Measurements from ENCODE around the gene OR8G1. TPM values are rescaled to one million over a fixed set of nuclear protein-coding genes. Genes with fewer than 3 reads are reported as not detected.

OR8G1 gene
- total and polyA plus RNA-seq, 8 donors = not detected

GRCh38 chr11:124200671-124201070 lies 40.2 kb upstream of the OR8G1 start:
- WGBS, 5 donors = 92 to 96% (median 95%) methylated on average over 15 to 16 of the region's 16 CpGs
- Histone ChIP-seq H3K4me1 (no peaks in the 10 kb centered on the region), H3K9me3 (no peaks in the 10 kb centered on the region), H3K4me3 (no peak overlapping the region), H3K36me3 (no peaks in the 10 kb centered on the region), H3K27me3 (no peaks in the 10 kb centered on the region), H3K27ac (no peak overlapping the region)
- TF ChIP-seq POLR2AphosphoS5 (IDR thresholded peaks at IDR 0.05) = no peak
- no peak for TF ChIP-seq CTCF (IDR thresholded peaks at IDR 0.05)
- no peak for TF ChIP-seq POLR2A (IDR thresholded peaks at IDR 0.05)
- TF ChIP-seq EP300 (IDR thresholded peaks at IDR 0.05) = no peak
- intact Hi-C loops (cut with DNase I; ENCODE audit: low total_unique reads) = no loop called here
- no peak for DNase-seq

- WGBS, 5 donors = 43 to 51% (median 46%) methylated on average over 3 of the region's 3 CpGs
- intact Hi-C loops (cut with DNase I; ENCODE audit: low total_unique reads) = no loop called here
Observed at GRCh38 chr11:124202951-124203350, 37.9 kb upstream of the OR8G1 start.

GRCh38 chr11:124204008-124204407 lies 36.9 kb upstream of the OR8G1 start:
- WGBS, 5 donors = 87 to 94% (median 88%) methylated on average over 4 to 5 of the region's 5 CpGs
- Histone ChIP-seq H3K27me3 (peaks cover 0 to 3% (median 0%) of the 10 kb centered on the region in 3 donors), H3K9me3 (no peaks in the 10 kb centered on the region), H3K27ac (no peak overlapping the region), H3K36me3 (no peaks in the 10 kb centered on the region), H3K4me3 (no peak overlapping the region), H3K4me1 (no peaks in the 10 kb centered on the region)
- DNase-seq = no peak
- intact Hi-C loops (cut with DNase I; ENCODE audit: low total_unique reads) = no loop called here
- no peak for TF ChIP-seq POLR2AphosphoS5 (IDR thresholded peaks at IDR 0.05)
- no peak for TF ChIP-seq EP300 (IDR thresholded peaks at IDR 0.05)
- no peak for TF ChIP-seq CTCF (IDR thresholded peaks at IDR 0.05)
- TF ChIP-seq POLR2A (IDR thresholded peaks at IDR 0.05) = no peak

More at GRCh38 chr11:124202951-124203350, 37.9 kb upstream of the OR8G1 start:
- no peaks in the 10 kb centered on the region for H3K36me3 ChIP-seq
- no peak overlapping the region for H3K4me3 ChIP-seq
- no peak for DNase-seq
- H3K27me3 ChIP-seq = no peaks in the 10 kb centered on the region
- TF ChIP-seq EP300 (IDR thresholded peaks at IDR 0.05) = no peak
- TF ChIP-seq POLR2A (IDR thresholded peaks at IDR 0.05) = no peak
- no peak for TF ChIP-seq CTCF (IDR thresholded peaks at IDR 0.05)
- no peak for TF ChIP-seq POLR2AphosphoS5 (IDR thresholded peaks at IDR 0.05)
- H3K9me3 ChIP-seq = no peaks in the 10 kb centered on the region
- no peak overlapping the region for H3K27ac ChIP-seq
- no peaks in the 10 kb centered on the region for H3K4me1 ChIP-seq

- intact Hi-C loops (cut with DNase I; ENCODE audit: low total_unique reads) = no loop called here
- 70 to 84% (median 76%) methylated on average over 6 of the region's 6 CpGs for WGBS, 5 donors
Observed at GRCh38 chr11:124207102-124207792, 33.6 kb upstream of the OR8G1 start.

More at GRCh38 chr11:124207102-124207792, 33.6 kb upstream of the OR8G1 start:
- Histone ChIP-seq H3K4me3 (no peak overlapping the region), H3K9me3 (no peaks in the 10 kb centered on the region), H3K4me1 (no peaks in the 10 kb centered on the region), H3K36me3 (no peaks in the 10 kb centered on the region), H3K27ac (no peak overlapping the region), H3K27me3 (peaks cover 0 to 5% (median 0%) of the 10 kb centered on the region in 3 donors)
- no peak for DNase-seq
- TF ChIP-seq EP300 (IDR thresholded peaks at IDR 0.05) (no peak), CTCF (IDR thresholded peaks at IDR 0.05) (no peak), POLR2AphosphoS5 (IDR thresholded peaks at IDR 0.05) (no peak), POLR2A (IDR thresholded peaks at IDR 0.05) (no peak)

Measured in stomach (tissue), 9 donors.